HG03095 (cell line): Measurements from ENCODE around the gene TTPAL.

Source experiments
- ATAC-seq: cut with Tn5 transposase; IDR thresholded peaks from one replicate; pipeline ENCODE4 v1.9.1; 2021; ENCODE audit warnings: moderate library complexity; ENCODE audit not compliant: unreplicated experiment

TTPAL gene

DNA sequence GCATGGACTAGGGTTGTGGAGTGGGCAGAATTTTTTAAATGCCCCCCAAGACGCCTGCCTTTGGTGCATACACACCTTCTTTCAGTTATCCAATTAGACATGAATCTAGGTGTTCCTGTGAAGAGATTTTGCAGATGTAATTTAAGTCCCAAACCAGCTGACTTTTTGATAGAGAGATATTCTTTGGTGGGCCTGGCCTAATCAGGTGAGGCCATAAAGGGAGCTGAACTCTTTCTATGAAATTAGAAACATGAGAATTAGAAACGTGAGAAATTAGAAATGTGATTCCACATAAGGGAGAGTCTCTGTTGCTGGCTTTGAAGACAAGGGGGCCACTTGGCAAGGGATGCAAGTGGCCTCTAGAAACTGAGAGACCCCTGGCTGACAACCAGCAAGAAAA is 36.4 kb upstream of the TTPAL start:
- ATAC-seq, result no peak

DNA sequence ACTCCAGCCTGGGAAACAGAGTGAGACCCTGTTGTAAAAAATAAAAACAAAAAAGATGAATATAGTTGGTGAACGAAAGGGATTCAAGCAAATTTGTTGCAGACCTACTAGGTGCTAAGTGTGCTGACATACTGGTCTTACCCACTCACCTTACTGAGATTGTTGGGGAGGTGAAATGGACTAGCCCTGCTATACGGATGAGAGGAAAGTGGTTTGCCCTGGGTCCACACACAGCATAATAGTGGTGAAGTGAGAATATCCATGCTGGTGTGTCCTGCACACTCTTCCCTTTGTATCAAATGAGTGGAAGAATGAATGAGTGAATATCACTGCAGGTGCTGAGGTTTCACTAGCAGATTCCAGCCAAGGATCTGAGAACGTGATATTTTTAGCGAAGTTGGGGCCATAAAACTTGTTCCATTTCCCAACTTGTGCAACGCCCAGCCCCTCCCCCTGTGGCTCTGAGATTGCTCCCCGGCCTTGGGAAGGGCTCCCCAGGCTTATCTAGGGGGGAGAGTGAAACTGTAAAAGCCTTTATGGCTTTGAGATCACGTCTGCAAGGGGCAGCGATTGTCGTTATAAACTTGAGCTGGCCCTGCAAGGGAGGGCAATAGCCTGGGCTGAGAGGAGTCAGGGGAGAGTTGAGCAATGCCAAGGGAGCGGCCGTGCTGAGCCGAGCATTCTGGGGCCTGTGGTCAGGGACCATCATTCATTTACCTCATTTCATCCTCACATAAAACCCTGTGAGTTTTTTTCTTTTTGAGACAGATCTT is 33.2 kb upstream of the TTPAL start:
- no peak for ATAC-seq

DNA sequence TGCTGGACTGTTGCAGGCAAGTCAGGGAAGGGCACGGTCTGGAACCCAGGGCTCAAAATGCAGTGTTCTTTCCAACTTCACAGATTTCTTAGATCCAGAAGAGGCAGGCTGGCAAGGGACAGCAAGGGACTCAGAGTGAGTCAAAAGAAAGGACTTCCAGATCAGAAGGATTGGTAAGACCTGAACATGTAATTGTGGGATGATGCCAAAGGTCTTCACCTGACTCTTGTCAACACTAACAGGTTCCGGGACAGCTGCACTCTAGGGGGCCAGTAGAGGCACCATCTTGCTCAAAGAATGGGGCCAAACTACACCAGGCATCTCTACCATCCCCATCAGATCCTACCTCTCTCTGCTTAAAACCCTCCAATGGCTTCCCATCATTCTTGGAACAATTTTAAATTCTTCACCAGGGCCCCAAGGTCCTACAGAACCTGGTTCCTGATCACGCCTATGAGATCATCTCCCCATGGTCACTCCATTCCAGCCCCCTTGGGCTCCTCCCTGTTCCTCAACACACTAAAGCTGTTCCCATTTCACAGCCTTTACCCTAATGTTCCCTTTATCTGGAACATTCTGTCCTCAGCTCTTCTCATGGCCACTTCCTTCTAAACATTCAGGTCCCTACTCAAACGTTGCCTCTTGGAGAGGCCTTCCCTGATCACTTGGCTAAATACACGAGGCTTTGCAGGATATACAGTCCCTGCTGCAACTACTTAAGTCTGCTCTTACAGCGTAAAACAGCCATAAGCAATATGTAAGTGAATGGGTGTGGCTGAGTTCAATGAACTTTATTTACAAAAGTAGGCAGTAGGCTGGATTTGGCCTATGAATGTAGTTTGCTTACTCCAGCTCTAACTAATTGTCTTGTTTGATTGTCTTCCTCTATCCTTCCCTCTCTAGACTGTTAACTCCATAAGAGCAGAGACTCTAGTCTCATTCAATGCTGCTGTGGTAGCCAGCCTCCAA is 29.6 kb upstream of the TTPAL start:
- no peak for ATAC-seq

DNA sequence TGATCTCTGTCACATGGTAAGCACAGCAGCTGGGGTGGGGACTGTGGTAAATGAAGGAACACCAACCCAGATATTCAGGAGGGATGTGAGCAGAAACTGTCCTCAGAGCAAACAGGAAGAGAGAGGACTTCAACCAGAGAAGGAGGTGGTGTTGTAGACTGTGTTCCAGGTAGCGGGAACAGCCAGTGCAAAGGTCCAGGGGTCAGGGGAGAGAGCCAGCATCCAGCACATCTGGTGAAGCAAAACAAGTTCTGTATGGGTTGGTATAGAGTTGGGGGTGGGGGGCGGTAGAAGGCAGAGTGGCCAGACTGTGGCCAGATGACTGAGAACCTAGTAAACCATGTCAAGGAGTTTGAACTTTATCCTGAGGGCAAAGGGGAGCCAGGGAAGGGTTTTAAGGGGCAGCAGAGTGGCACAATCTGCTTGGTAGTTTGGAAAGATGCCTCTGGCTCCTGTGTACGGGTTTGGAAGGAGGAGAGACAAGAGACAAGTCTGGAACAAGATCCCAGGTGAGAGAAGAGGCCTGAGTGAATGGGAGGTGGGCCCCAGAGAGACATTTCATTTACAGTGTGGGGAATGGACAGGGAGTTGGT is 27.8 kb upstream of the TTPAL start:
- ATAC-seq, result no peak

DNA sequence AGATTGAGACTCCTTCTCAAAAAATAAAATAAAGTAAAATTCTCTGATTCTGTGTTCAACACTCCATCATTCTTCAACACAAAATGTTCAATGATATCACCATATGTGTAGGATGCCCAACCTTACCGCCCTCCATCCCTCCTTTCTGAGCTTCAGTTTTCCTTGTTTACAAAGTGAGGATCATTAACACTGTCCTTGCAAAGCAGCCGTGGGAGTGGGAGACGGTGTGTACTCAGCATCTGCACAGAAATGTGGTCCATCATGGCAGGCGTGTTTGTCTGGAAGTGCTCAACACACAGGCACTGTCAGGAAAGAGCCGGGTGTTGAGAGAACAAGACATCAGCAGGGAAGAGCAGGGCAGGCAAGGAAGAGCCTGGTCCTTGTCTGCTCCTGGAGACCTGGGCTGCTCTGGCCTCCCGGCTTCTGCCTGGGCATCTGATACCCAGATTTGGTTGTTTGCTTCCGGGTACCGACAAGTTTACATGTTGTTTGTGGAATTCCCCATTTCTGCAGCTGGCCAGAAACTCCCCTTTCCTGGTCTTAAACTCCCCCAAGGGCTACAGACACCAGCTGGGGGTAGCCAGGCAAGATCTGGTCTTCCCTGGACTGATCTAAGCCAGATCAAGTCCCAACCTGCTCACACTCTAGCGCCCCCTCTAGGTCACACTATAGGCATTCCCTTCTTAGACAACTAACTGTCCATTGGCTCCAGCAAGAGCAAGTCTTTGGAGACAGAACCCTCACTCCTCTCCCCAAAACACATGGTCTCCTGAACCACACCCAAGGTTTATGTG is 26.7 kb upstream of the TTPAL start:
- no peak for ATAC-seq

DNA sequence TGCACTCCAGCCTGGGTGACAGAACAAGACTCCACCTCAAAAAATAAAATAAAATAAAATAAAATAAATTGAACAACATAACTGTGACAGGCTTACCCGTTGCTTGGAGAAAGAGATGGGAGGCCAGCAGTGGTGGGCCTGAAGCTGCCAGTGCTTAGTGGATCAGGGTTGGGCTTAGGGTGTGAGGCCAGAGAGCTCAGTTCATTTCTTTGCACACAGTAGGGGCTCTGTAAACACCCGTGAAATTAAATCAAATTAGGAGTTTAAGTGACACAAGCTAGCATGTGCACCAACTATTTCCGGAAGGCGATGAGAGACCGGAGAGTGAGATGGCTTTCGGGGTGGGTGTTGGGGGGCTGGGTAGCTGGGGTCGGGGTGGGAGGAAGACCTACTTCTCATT is 25.8 kb upstream of the TTPAL start:
- ATAC-seq, result no peak

DNA sequence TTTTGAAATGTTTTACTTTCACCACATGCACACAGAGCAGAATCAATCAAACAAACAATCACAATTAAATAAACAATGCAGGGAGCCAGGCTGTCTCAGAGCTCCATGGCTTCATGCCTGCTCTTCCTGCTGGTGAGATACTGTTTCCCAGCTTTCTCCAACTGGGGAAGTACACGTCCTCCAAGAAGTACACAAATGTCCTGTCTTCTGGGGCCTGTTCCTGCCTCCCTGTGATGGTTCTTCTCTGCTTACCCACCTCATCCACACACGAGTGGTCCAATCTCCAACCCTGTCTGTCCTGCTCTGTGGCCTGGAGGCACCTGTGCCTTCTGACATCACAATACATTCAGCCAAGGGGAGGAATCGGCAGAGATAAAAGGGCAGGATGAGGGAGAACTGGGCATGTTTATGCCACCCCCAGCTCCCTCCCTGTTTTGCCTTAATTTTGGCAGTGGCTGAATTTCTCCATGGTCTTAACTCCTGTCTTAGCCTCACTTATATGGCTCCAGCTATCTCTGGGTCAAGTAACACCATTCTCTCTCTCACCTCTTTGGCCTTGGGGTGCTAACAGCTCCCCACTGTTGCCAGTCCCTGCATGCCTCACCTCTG is 25.3 kb upstream of the TTPAL start:
- no peak for ATAC-seq

DNA sequence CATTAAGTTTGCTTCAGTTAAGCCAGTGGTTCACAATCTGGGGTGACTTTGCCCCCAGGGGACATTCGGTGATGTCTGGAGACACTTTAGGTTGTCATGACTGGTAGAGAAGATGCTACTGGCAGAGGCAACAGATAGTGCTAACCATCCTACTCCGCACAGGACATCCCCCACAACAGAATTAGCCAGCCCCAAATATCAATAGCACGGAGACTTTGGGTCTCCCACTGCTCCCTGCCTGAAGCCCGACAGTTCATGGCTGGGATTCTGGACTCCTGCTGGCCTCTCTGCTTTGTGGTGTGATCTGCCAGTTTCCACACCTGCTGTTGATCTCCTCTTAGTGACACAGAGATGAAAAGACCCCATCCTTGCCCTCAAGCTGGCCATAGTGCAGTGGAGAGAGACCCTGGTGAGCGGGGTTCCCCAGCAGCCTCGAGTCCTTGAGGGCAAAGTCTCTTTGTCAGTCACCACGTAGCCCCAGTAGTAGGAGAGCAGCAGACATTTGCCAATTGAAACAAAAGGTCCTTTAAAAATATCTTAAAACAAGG is 24.7 kb upstream of the TTPAL start:
- ATAC-seq, result no peak

DNA sequence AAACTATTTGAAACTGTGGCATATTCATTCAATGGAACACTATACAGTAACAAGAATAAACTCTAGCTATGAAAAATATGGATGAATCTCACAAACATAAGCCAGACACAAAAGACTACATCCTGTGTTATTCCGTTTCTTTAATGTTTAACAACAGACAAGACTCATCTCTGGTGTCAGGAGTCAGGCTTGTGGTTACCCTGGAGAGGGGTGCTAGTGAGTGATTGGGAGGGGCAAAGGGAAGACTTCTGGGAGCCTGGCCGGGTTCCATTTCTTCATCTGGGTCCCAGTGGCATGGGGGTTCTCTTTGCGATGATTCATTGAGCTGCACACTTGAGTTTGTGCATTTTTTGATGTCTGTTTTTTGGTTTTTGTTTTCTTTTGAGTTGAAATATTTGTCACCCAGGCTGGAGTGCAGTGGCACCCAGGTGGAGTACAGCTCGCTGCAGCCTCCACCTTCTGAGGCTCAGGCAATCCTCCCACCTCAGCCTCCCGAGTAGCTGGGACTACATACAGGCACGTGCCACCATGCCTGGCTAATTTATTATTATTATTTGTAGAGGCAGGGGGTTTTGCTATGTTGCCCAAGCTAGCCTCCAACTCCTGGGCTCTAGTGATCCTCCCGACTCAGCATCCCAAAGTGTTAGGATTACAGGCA is 21.2 kb upstream of the TTPAL start:
- no peak for ATAC-seq

DNA sequence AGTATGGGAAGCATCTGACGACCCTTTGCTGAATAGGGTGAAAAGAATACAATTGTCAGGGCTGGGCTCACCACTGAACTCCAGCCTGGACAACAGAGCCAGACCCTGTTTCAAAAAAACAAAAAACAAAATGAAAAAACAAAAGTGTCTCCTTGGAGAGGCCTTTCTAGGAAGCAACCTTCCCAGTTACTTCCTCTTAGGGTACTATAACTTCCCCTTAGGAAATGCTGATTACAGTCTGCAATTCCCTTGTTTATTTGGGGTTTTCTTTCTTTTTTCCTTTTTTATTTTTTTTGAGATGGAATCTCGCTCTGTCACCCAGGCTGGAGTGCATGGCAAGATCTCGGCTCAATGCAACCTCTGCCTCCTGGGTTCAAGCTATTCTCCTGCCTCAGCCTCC is 20.5 kb upstream of the TTPAL start:
- ATAC-seq, result no peak

DNA sequence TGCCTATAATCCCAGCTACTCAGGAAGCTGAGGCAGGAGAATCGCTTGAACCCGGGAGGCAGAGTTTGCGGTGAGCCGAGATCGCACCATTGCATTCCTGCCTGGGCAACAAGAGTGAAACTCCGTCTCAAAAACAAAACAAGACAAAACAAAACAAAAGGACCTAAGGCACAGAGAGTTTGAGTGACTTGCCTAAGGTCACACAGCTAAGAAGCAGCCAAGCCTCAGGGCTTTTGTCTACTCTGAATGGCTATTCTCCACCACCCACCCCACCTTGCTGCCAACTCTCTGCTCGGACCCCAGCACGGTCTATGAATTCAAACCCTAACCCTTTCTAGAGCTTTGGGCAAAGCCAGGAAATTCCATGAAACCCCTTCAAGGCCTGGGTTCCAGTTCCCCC is 19.1 kb upstream of the TTPAL start:
- no peak for ATAC-seq

DNA sequence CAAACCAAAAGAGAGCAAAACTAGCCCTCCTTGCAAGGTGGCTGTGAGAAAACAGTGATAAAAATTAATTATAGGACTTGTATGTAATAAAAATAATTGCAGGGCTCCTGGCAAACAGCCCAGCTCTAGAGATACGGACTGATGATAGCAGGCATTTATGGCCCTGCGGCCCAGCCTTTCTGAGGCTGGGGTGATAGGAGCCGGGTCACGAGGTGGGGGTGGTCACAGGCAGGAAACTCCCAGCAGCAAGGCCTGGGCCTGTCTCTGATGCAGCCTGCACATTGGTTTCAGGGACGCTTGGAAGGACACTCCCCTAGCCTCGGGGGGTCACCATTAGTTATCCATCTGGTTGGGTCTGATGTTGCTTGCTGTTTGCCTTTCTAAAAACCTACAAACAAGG is 18.7 kb upstream of the TTPAL start:
- no peak for ATAC-seq

DNA sequence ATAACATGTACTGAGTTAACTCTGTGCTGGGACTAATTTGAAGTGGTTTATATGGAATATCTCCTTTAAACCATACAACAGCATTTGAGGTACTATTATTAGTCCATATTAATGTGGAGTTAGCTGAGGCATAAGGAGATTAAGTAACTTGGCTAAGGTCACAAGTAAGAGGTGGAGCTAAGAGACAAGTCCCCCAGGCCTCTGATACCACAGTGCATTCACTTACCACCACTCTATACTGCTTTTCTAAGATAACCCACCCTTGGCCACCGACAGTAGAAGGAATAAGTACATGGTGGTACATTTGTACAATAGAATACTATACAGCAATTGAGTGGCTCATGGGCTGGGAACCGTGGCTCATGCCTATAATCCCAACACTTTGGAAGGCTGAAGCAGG is 16.4 kb upstream of the TTPAL start:
- ATAC-seq, result no peak

DNA sequence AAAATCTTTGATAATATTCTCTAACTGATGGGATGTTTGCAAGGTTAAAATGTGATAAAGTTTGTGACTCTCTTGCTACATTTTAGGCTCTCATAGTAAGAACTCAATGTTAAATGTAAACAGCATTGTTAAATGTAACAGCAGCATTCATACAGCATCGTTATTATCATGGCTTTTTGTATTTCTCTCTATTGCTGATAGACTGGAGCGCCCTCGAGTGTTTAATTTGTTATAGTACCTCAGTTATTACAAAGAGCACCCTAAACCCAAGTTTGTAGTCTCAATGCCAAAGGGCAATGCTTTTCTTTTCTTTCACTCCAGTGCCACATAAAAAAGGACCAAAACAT is 14.9 kb upstream of the TTPAL start:
- no peak for ATAC-seq

DNA sequence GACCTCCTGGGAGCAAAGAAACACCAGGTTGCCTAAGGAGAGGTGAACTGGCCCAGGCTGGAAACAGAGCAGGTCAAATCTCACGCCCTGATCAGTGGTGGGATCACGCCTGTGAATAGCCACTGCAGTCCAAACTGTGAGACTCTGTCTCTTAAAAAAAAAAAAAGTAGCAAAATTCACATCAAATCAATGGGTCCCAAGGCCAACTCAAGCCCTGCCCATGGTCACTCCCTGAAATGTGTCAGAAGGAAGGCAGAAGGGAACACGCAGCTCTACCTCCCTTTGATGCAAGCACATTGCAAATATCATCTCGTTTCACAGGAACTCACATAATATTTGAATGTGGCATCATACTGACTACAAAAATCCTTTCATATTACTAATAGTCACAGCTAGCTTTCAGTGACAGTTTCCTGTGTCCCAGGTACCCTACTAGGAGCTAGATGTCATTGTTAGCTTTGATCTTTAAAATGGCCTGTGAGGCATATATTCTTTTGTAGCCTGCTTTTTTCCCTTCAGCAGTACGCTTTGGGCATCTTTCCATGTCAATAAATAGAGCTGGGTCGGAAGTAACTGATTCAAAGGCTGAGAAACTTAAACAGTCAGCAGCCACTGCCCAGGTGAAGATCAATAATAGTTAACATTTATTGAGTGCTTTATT is 14.4 kb upstream of the TTPAL start:
- ATAC-seq, result no peak

DNA sequence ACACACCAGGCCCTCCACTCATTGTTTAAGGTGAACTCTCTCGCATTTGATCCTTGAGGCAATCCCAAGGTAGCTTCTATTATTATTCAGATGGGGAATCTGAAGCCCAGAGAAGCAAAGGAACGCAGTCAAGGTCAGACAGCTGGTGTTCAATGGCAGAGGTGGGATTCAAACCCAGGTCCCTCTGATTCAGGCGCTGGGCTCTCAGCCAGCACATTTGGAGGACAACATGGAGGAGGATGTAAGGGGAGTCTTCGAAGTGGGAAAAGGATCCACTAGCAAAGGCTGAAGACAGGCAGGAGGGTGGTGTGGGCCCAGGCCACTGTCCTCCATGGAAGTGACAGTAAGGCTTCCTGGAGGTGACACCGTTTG is 13.9 kb upstream of the TTPAL start:
- ATAC-seq, result no peak

DNA sequence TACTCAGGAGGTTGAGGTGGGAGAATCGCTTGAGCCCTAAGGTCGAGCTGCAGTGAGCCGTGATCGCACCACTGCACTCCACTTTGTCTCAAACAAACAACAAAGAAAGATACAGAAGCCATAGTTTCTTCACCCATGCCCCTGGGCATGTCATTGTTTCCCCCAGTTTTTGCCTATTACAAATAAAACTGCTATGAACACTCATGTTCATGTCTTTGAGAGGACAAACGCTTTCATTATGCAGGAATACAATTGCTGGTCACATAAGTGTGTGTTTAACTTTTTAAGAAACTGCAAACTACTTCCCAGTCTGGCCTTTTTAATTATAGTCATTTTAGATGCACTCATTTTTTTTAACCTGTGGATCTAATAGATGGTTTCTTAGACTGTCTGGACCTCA is 12.2 kb upstream of the TTPAL start:
- no peak for ATAC-seq

DNA sequence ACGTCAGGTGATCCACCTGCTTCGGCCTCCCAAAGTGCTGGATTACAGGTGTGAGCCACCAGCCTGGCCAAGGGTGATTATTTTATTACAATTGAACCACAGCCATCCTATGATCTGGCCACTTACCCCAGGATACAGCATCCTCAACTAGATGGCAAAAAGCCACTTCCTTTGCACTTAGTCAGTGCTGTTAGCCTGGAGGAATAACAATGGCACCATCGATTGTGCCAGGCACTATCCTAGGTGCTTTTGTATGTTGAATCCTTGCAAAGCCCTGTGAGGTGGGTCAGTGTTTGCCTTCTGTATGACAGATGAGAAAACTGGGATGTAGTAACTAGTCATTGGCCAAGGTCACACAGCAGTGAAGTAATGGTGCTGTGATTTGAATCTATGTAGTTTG is 11.2 kb upstream of the TTPAL start:
- no peak for ATAC-seq

DNA sequence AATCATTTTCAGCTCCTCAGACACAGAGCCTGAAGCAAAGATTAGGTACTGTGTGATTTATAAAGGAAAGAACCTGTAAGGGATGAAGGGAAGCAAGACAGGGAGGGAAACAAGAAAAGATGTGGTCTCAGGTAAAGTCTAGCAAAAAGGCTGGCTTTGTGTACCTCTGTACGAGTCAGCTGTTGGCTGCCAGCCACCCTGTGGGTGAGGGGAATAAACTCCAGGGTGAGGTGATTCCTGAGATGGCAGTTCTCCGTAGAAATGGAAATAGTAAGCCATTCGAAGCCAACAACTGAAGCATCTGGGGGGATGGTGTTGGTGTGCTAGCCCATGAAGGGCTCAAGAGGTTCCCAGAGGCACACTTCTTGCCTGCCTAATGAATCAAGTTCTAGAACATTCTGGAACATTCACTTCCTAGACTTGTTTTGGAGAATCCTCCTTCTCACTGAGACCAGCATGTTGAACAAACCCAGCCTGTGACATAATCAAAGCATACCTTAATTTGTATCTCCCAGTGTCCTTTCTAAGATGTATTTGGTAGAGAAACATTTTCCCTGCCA is 10.6 kb upstream of the TTPAL start:
- ATAC-seq, result no peak
